ENCODE data around the gene CDNF.

DNA sequence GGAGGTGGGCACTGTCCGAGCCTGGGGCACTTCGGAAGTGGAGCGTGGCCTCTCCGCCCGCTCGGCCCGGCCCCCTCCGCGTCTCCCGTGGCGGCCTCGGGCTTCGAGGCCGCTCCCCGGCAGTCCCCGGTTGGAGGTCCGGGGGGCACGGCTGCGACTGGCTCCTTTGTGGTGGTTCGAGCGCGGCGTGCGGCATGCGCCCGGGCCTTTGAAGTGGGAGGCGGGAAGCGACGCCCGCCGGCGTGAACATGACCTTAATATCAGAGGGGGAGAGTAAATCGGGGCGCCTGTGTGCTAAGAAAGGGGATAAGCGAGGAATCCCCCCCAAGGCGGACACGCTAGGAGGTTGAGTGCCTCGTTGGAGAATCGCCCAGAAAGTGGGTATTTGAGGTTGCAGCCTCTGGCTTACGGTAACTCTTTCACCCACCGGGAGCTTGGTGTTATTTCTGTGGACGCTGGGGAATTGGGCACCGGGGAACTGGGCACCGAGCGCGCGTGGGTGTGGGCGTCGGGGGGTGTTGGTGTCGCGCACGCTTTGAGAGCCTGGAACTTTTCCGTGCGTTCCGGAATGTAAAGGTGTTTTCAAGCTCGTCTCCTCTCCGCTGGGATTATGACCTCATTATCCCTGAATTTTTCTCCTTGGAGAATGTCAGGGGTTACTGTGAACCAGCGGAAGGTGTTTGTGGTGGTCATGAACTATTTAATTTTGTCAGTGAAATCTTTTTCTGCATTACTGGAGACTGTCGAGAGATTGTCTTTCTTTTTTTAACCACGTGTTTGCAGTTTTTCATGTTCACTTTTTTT is 41.5 kb upstream of the CDNF start:
- TF ChIP-seq, protein P1, sequence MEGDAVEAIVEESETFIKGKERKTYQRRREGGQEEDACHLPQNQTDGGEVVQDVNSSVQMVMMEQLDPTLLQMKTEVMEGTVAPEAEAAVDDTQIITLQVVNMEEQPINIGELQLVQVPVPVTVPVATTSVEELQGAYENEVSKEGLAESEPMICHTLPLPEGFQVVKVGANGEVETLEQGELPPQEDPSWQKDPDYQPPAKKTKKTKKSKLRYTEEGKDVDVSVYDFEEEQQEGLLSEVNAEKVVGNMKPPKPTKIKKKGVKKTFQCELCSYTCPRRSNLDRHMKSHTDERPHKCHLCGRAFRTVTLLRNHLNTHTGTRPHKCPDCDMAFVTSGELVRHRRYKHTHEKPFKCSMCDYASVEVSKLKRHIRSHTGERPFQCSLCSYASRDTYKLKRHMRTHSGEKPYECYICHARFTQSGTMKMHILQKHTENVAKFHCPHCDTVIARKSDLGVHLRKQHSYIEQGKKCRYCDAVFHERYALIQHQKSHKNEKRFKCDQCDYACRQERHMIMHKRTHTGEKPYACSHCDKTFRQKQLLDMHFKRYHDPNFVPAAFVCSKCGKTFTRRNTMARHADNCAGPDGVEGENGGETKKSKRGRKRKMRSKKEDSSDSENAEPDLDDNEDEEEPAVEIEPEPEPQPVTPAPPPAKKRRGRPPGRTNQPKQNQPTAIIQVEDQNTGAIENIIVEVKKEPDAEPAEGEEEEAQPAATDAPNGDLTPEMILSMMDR (IDR thresholded peaks at IDR 0.05): no peak
- TF ChIP-seq POLR2A (IDR thresholded peaks at IDR 0.05): no peak
